ENCODE data around the gene SRRM4. TPM values are rescaled to one million over a fixed set of nuclear protein-coding genes. Genes with fewer than 3 reads are reported as not detected.

The SRRM4 gene
- total and polyA plus RNA-seq, 8 donors, result 0.05 to 0.48 (median 0.39) TPM; not detected in 1

- no peaks in the 10 kb centered on the region for H3K9me3 ChIP-seq
- H3K4me1 ChIP-seq, result peaks cover 8 to 14% of the 10 kb centered on the region in 2 donors
- TF ChIP-seq CTCF (IDR thresholded peaks at IDR 0.05), result no peak
- H3K36me3 ChIP-seq, result no peaks in the 10 kb centered on the region
- peak in 2 of 4 donors; percentile 31 to 69 for DNase-seq
- intact Hi-C loops (cut with DNase I), result no loop called here
- H3K4me3 ChIP-seq, result no peak overlapping the region
- H3K27me3 ChIP-seq, result no peaks in the 10 kb centered on the region
- peak; percentile 82 for ATAC-seq
- H3K27ac ChIP-seq, result no peak overlapping the region
These were observed 220.6 kb downstream of the SRRM4 start for GRCh38 chr12:119201789-119202543.

GRCh38 chr12:119202544-119202943 lies 221.2 kb downstream of the SRRM4 start:
- no peak for TF ChIP-seq CTCF (IDR thresholded peaks at IDR 0.05)
- DNase-seq (no peak), ATAC-seq (no peak)
- Histone ChIP-seq H3K9me3 (no peaks in the 10 kb centered on the region), H3K4me1 (peaks cover 8 to 14% of the 10 kb centered on the region in 2 donors), H3K27me3 (no peaks in the 10 kb centered on the region), H3K4me3 (no peak overlapping the region), H3K27ac (no peak overlapping the region), H3K36me3 (no peaks in the 10 kb centered on the region)
- intact Hi-C loops (cut with DNase I), result no loop called here

- DNase-seq, result peak in 2 of 4 donors; percentile 92
- ATAC-seq, result peak; percentile 16
- TF ChIP-seq CTCF (IDR thresholded peaks at IDR 0.05), result no peak
- H3K4me1 ChIP-seq, result peaks cover 8 to 14% of the 10 kb centered on the region in 2 donors
- no peaks in the 10 kb centered on the region for H3K36me3 ChIP-seq
- no peaks in the 10 kb centered on the region for H3K9me3 ChIP-seq
- no peaks in the 10 kb centered on the region for H3K27me3 ChIP-seq
- H3K27ac ChIP-seq, result peak overlapping the region in 1 of 2 donors; percentile 9
- intact Hi-C loops (cut with DNase I), result no loop called here
- no peak overlapping the region for H3K4me3 ChIP-seq
These were observed 222.8 kb downstream of the SRRM4 start for GRCh38 chr12:119204131-119204530.

GRCh38 chr12:119204671-119205285 lies 223.4 kb downstream of the SRRM4 start:
- Histone ChIP-seq H3K36me3 (no peaks in the 10 kb centered on the region), H3K9me3 (no peaks in the 10 kb centered on the region), H3K27me3 (no peaks in the 10 kb centered on the region), H3K4me3 (no peak overlapping the region), H3K4me1 (peaks cover 8 to 14% of the 10 kb centered on the region in 2 donors), H3K27ac (peak overlapping the region in 1 of 2 donors; percentile 9)
- intact Hi-C loops (cut with DNase I), result no loop called here
- TF ChIP-seq CTCF (IDR thresholded peaks at IDR 0.05), result no peak
- no peak for ATAC-seq
- DNase-seq, result peak in 1 of 4 donors; percentile 49

GRCh38 chr12:119206348-119207062 lies 225.2 kb downstream of the SRRM4 start:
- peak in 1 of 4 donors; percentile 26 for DNase-seq
- ATAC-seq, result peak; percentile 4
- Histone ChIP-seq H3K9me3 (no peaks in the 10 kb centered on the region), H3K4me1 (peaks cover 5 to 13% of the 10 kb centered on the region in 2 donors), H3K4me3 (no peak overlapping the region), H3K36me3 (no peaks in the 10 kb centered on the region), H3K27me3 (no peaks in the 10 kb centered on the region), H3K27ac (peak overlapping the region; percentile 9 to 10)
- intact Hi-C loops (cut with DNase I), result no loop called here
- no peak for TF ChIP-seq CTCF (IDR thresholded peaks at IDR 0.05)
